K562 (cell line): ENCODE data around the gene CLTC.

Source experiments
- CTCF ChIP-seq, 3 experiments: IDR thresholded peaks in 2 of 3; conservative IDR thresholded peaks in 1 of 3; 2 replicates each; pipeline ENCODE4 v1.5.1; 2011 to 2012; ENCODE audit warnings: low read length in 3 of 3, mild to moderate bottlenecking in 3 of 3, control low read depth in 2 of 3, improper control_type of control experiment in 1 of 3, inconsistent platforms in 1 of 3, low read depth in 1 of 3, mixed read lengths in 1 of 3, moderate library complexity in 1 of 3; ENCODE audit not compliant: insufficient read depth in 2 of 3
- E2F1 ChIP-seq: sonication (generic); formaldehyde crosslinking; IDR thresholded peaks from 2 replicates; pipeline ENCODE4 v1.8.1; 2023; ENCODE audit warnings: mild to moderate bottlenecking, missing genetic modification reagents, moderate library complexity
- ETV5 ChIP-seq: sonication (generic); formaldehyde crosslinking; IDR thresholded peaks from 2 replicates; pipeline ENCODE4 v1.4.0; 2020; ENCODE audit warnings: low read depth, mild to moderate bottlenecking, missing genetic modification reagents
- HOMEZ ChIP-seq: fragments of 250-450 bp; sonication (Bioruptor Pico); IDR thresholded peaks from 2 replicates; pipeline ENCODE4 v1.4.0; 2020; ENCODE audit warnings: mild to moderate bottlenecking, moderate library complexity
- MYBL2 ChIP-seq, 2 experiments: fragments of 450-650 bp in 1 of 2; sonication (generic) in 1 of 2; formaldehyde crosslinking in 1 of 2; IDR thresholded peaks; 2 replicates each; pipeline versions ENCODE4 v1.6.1 to v1.8.1; 2017 to 2022; ENCODE audit warnings: borderline replicate concordance in 1 of 2, inconsistent platforms in 1 of 2, low read depth in 1 of 2, mild to moderate bottlenecking in 1 of 2, missing genetic modification reagents in 1 of 2, moderate library complexity in 1 of 2
- RBFOX2 ChIP-seq: fragments of 200-400 bp; formaldehyde crosslinking; IDR thresholded peaks from 2 replicates; pipeline ENCODE4 v1.6.1; 2017; ENCODE audit warnings: low read depth, mild to moderate bottlenecking, low read length, moderate library complexity
- SP2 ChIP-seq: IDR thresholded peaks from 2 replicates; pipeline ENCODE4 v1.6.1; 2011; ENCODE audit warnings: mild to moderate bottlenecking, low read depth, low read length, moderate library complexity; ENCODE audit not compliant: poor library complexity, severe bottlenecking; ENCODE audit errors: extremely low read depth
- STAT5A ChIP-seq: IDR thresholded peaks from 2 replicates; pipeline ENCODE4 v1.6.1; 2012; ENCODE audit warnings: low read length, inconsistent platforms, borderline replicate concordance
- TARDBP ChIP-seq: fragments of 450-650 bp; IDR thresholded peaks from 2 replicates; pipeline ENCODE4 v1.6.1; 2016
- ZNF280B ChIP-seq: fragments of 250-450 bp; sonication (Bioruptor Pico); IDR thresholded peaks from 2 replicates; pipeline ENCODE4 v1.5.1; 2021; ENCODE audit warnings: mild to moderate bottlenecking

GRCh38 chr17:59733697-59734096, 114.0 kb downstream of the CLTC start:
- no peak for TF ChIP-seq SP2
- TF ChIP-seq STAT5A = no peak
- TF ChIP-seq CTCF (IDR thresholded peaks at IDR 0.05 in 2 of 3, conservative IDR thresholded peaks at IDR 0.05 in 1 of 3; ENCODE audit: insufficient read depth in 2 of 3, low read depth in 1 of 3, low read length in 3 of 3) = no peak
- TF ChIP-seq TARDBP = no peak
- TF ChIP-seq MYBL2 (IDR thresholded peaks at IDR 0.05; ENCODE audit: low read depth) = no peak
- TF ChIP-seq MYBL2 (CRISPR knock-in tag; IDR thresholded peaks at IDR 0.05; ENCODE audit: borderline replicate concordance) = no peak
- TF ChIP-seq ZNF280B (CRISPR knock-in tag) = no peak
- no peak for TF ChIP-seq E2F1 (CRISPR knock-in tag)
- TF ChIP-seq HOMEZ (CRISPR knock-in tag) = no peak
- TF ChIP-seq RBFOX2 = no peak
- no peak for TF ChIP-seq ETV5 (CRISPR knock-in tag)
